ENCODE measurements around the gene KCND3.

DNA sequence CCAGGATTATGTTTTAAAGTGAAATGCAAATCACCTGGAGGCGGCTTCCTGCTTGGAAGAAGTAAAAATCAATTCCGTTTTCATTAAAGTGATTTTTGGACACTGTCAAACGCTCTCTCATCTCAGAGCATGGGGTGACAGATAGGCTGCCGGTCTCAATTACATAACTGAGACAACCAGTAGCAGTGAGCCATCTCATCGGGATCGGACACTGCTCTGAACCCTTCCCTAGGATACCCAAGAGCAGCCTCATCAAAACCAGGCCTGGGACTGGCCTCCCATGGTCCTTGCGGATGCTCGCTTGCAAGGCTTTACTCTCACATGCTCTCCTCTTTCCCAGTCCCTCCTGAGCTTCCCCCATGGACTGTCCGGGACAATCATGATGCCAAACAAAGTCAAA lies 12.1 kb downstream of the KCND3 start:
- TF ChIP-seq, protein P1, sequence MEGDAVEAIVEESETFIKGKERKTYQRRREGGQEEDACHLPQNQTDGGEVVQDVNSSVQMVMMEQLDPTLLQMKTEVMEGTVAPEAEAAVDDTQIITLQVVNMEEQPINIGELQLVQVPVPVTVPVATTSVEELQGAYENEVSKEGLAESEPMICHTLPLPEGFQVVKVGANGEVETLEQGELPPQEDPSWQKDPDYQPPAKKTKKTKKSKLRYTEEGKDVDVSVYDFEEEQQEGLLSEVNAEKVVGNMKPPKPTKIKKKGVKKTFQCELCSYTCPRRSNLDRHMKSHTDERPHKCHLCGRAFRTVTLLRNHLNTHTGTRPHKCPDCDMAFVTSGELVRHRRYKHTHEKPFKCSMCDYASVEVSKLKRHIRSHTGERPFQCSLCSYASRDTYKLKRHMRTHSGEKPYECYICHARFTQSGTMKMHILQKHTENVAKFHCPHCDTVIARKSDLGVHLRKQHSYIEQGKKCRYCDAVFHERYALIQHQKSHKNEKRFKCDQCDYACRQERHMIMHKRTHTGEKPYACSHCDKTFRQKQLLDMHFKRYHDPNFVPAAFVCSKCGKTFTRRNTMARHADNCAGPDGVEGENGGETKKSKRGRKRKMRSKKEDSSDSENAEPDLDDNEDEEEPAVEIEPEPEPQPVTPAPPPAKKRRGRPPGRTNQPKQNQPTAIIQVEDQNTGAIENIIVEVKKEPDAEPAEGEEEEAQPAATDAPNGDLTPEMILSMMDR (IDR thresholded peaks at IDR 0.05): no peak
- TF ChIP-seq ZFX (IDR thresholded peaks at IDR 0.05; ENCODE audit: borderline replicate concordance): no peak

Data from 22Rv1 (cell line).